Suprapubic skin (tissue), 4 donors: Measurements from ENCODE around the gene SYT17. TPM values are rescaled to one million over a fixed set of nuclear protein-coding genes. Genes with fewer than 3 reads are reported as not detected.

Experiments used
- DNase-seq, 2 donors: peaks; one replicate each; pipeline ENCODE4 v3.0.0-alpha.2; 2019; ENCODE audit warnings: low spot score in 2 of 2
- H3K27ac ChIP-seq: fragments of 200-600 bp; sonication (generic); one replicate; pipeline ENCODE4 v1.5.1; 2019
- H3K27me3 ChIP-seq: fragments of 200-600 bp; sonication (generic); one replicate; pipeline ENCODE4 v1.5.1; 2019
- H3K36me3 ChIP-seq: fragments of 200-600 bp; sonication (generic); one replicate; pipeline ENCODE4 v1.5.1; 2019
- H3K4me1 ChIP-seq: fragments of 200-600 bp; sonication (generic); one replicate; pipeline ENCODE4 v1.5.1; 2019
- H3K4me3 ChIP-seq: fragments of 200-600 bp; sonication (generic); one replicate; pipeline ENCODE4 v1.5.1; 2019; ENCODE audit warnings: mild to moderate bottlenecking
- H3K9me3 ChIP-seq: fragments of 200-600 bp; sonication (generic); one replicate; pipeline ENCODE4 v1.5.1; 2019
- EP300 ChIP-seq: sonication (generic); formaldehyde crosslinking; IDR thresholded peaks from one replicate; pipeline ENCODE4 v1.6.1; 2017; ENCODE audit warnings: antibody characterized with exemption
- POLR2A ChIP-seq, 2 donors: fragments of 450-650 bp; IDR thresholded peaks; one replicate each; pipeline ENCODE4 v1.6.1; 2017; ENCODE audit warnings: antibody characterized with exemption in 2 of 2, mild to moderate bottlenecking in 2 of 2, moderate library complexity in 2 of 2
- POLR2AphosphoS5 ChIP-seq, 3 donors: sonication (generic); formaldehyde crosslinking; IDR thresholded peaks; one replicate each; pipeline ENCODE4 v1.6.1; 2017; ENCODE audit warnings: antibody characterized with exemption in 3 of 3
- WGBS: methylation state at CpG from one replicate; pipeline ENCODE4 v1.1.5; 2018; 5-methylcytosine and 5-hydroxymethylcytosine counted together
- total RNA-seq, 4 donors: library from RNA; depleted of rRNA; stranded (reverse); fragments of >200 nt; gene quantifications; one replicate each; pipeline ENCODE4 v1.1.0, GENCODE V29; 2016
- TF ChIP-seq, protein P1 (sequence below), 2 donors: fragments of 200-600 bp in 1 of 2; fragments of 450-650 bp in 1 of 2; sonication (generic) in 1 of 2; IDR thresholded peaks; one replicate each; pipeline ENCODE4 v1.5.1; 2016 to 2019; ENCODE audit warnings: antibody characterized with exemption in 2 of 2, mild to moderate bottlenecking in 1 of 2, moderate library complexity in 1 of 2

Gene SYT17
- total RNA-seq, 4 donors from 2014 or later = 2.5 to 27.6 (median 9.7) TPM

DNA sequence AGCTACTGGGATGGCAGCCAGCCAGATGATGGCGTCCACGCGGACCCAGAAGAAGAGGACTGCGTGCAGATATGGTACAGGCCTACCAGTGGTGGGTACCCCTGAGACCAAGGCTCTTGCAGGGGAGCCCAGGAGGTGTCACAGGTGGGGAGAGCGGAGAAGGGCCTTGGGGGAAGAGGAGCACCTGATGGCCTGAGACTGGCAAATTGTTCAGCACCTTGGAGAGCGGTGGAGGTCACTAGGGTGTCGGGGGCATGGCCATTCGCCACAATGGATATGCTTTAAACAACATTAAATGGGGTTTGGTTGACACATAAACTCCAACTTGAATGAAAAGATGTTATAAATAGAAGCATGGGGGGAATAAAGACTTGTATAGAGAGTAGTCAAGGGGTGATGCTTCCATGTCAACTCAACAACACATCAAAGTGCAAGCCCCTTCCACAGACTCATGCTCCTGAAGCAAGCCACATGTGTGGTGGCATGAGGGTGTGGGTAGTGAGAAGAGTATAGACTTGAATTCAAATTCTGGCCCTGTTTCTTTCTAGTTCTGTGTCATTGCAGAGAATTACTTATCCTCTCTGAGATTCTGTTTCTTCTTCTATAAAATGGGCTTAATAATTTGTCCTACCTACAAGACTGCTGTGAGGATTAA lies 139.7 kb downstream of the SYT17 start:
- Histone ChIP-seq H3K27me3 (peaks cover 8% of the 10 kb centered on the region), H3K4me1 (no peaks in the 10 kb centered on the region), H3K9me3 (no peaks in the 10 kb centered on the region), H3K36me3 (no peaks in the 10 kb centered on the region), H3K4me3 (no peak overlapping the region), H3K27ac (no peak overlapping the region)
- TF ChIP-seq, protein P1, sequence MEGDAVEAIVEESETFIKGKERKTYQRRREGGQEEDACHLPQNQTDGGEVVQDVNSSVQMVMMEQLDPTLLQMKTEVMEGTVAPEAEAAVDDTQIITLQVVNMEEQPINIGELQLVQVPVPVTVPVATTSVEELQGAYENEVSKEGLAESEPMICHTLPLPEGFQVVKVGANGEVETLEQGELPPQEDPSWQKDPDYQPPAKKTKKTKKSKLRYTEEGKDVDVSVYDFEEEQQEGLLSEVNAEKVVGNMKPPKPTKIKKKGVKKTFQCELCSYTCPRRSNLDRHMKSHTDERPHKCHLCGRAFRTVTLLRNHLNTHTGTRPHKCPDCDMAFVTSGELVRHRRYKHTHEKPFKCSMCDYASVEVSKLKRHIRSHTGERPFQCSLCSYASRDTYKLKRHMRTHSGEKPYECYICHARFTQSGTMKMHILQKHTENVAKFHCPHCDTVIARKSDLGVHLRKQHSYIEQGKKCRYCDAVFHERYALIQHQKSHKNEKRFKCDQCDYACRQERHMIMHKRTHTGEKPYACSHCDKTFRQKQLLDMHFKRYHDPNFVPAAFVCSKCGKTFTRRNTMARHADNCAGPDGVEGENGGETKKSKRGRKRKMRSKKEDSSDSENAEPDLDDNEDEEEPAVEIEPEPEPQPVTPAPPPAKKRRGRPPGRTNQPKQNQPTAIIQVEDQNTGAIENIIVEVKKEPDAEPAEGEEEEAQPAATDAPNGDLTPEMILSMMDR (IDR thresholded peaks at IDR 0.05) = no peak
- TF ChIP-seq EP300 (no peak), POLR2A (IDR thresholded peaks at IDR 0.05) (no peak), POLR2AphosphoS5 (IDR thresholded peaks at IDR 0.05) (no peak)
- WGBS = 65% methylated on average over 8 of the region's 8 CpGs
- no peak for DNase-seq

DNA sequence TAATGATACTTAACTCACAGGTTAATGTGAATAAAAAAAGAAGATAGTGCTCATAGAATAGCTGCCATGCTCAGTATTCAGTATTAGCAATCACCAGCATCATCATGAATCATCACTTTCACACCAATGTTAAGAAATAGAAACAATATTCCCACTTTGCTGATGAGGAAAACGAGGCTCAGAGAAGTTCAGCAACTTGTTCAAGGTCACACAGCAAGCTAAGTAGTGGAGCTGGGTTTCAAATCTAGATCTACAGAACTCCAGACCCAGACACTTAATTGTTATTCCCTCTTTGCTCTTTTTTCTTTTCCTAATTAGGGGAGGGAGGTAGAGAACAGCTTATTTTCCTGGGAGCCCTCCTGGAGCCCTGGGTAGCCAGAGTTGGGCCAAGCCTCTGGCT lies 140.4 kb downstream of the SYT17 start:
- H3K9me3 ChIP-seq = no peaks in the 10 kb centered on the region

DNA sequence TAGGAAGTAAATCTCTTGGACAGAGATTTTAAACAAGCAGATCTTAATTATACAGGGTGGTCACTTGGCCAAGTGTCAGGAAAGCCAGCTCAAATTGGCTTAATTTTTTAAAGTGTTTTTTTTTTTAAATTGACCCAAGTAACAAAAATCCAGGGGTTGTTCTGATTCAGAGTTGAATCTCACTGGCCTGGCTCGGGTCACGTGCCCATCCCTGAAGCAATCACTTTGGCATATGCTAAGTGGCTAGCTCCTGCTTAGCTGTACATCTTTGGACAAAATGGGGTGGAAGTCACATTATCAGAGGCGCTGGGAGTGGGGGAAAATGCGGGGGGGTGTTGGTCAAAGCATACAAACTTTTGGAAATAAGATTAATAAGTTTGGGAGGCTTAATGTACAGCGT lies 141.1 kb downstream of the SYT17 start:
- Histone ChIP-seq H3K4me1 (no peaks in the 10 kb centered on the region), H3K9me3 (no peaks in the 10 kb centered on the region), H3K27me3 (peaks cover 8% of the 10 kb centered on the region), H3K27ac (no peak overlapping the region), H3K36me3 (no peaks in the 10 kb centered on the region), H3K4me3 (no peak overlapping the region)
- WGBS = 86% methylated on average over 5 of the region's 5 CpGs
- no peak for DNase-seq
- TF ChIP-seq, protein P1 (IDR thresholded peaks at IDR 0.05) = no peak
- no peak for TF ChIP-seq EP300
- no peak for TF ChIP-seq POLR2AphosphoS5 (IDR thresholded peaks at IDR 0.05)
- TF ChIP-seq POLR2A (IDR thresholded peaks at IDR 0.05) = no peak

More for the DNA sequence above, 140.4 kb downstream of the SYT17 start:
- Histone ChIP-seq H3K27me3 (peaks cover 8% of the 10 kb centered on the region), H3K27ac (no peak overlapping the region), H3K4me3 (no peak overlapping the region), H3K4me1 (no peaks in the 10 kb centered on the region), H3K36me3 (no peaks in the 10 kb centered on the region)
- DNase-seq = no peak
- WGBS = 65% methylated on average over 1 of the region's 1 CpG
- no peak for TF ChIP-seq POLR2A (IDR thresholded peaks at IDR 0.05)
- TF ChIP-seq, protein P1 (IDR thresholded peaks at IDR 0.05) = no peak
- no peak for TF ChIP-seq POLR2AphosphoS5 (IDR thresholded peaks at IDR 0.05)
- TF ChIP-seq EP300 = no peak

DNA sequence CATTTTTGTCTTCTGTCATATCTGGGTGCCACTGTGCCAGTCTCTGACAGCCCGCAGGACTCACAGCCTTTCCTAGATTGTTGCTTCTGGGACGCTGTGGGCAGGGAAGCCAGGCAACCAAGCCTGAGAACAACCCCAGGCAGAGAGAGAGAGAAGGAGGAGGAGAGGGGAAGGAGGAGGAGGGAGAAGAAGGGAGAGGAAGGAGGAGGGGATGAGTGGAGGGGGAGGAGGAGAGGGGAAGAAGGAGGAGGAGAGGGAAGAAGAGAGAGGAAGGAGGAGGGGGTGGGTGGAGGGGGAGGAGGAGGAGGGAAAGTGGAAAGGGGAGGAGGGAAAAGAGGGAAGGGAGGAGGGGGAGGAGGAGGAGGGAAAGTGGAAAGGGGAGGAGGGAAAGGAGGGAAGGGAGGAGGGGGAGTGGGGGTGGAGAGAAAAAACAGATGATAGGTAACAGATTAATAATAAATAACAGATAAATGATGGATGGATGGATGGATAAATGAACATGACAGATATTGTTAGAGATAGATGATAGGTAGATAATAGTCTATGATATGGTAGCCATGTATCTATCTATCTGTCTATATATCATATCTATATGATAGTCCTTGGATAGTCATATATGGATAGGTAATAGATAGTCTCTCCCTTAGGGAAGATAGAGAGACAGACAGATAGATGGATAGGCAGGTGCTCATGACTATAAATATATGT lies 146.8 kb downstream of the SYT17 start:
- Histone ChIP-seq H3K36me3 (no peaks in the 10 kb centered on the region), H3K4me3 (no peak overlapping the region), H3K9me3 (no peaks in the 10 kb centered on the region), H3K27ac (no peak overlapping the region), H3K4me1 (peaks cover 3% of the 10 kb centered on the region), H3K27me3 (no peaks in the 10 kb centered on the region)
- 67% methylated on average over 2 of the region's 2 CpGs for WGBS
- TF ChIP-seq POLR2AphosphoS5 (IDR thresholded peaks at IDR 0.05) (no peak), EP300 (no peak), POLR2A (IDR thresholded peaks at IDR 0.05) (no peak)
- TF ChIP-seq, protein P1 (IDR thresholded peaks at IDR 0.05) = no peak
- no peak for DNase-seq

DNA sequence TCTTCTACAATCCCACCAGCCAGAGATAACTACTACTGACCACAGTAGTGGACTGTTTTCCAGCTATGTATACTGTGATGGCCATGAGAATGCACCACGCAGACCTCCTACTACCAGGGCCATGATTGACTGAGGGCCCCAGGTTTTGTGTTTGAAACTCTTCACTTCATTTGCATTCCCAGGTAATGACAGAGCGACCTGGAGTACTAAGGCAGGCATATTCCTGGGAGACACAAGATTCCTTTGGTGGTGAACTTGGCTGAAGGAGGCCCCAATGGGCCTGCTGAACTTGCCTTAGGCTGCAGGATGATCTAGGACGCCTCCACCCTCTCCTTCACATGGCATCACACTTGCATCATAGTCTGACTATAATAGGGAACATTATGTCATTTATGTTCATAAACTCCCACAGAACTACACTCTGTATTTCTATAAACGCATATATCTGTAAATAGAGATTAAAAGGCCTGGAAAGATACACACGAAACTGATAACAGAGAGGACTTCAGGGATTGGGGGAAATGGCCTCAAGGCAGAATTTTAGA lies 147.9 kb downstream of the SYT17 start:
- DNase-seq = no peak
- peaks cover 3% of the 10 kb centered on the region for H3K4me1 ChIP-seq
- no peak overlapping the region for H3K4me3 ChIP-seq
- H3K36me3 ChIP-seq = no peaks in the 10 kb centered on the region
- WGBS = 60% methylated on average over 5 of the region's 5 CpGs
- H3K9me3 ChIP-seq = no peaks in the 10 kb centered on the region
- no peak overlapping the region for H3K27ac ChIP-seq
- TF ChIP-seq POLR2A (IDR thresholded peaks at IDR 0.05) = no peak
- TF ChIP-seq, protein P1 (IDR thresholded peaks at IDR 0.05) = no peak
- no peak for TF ChIP-seq POLR2AphosphoS5 (IDR thresholded peaks at IDR 0.05)
- TF ChIP-seq EP300 = no peak
- no peaks in the 10 kb centered on the region for H3K27me3 ChIP-seq
